Measurements from ENCODE around the gene RGL2. TPM values are rescaled to one million over a fixed set of nuclear protein-coding genes. Genes with fewer than 3 reads are reported as not detected.
A peak's percentile ranks its signal among the peaks of the same experiment; 100 is the strongest.

The RGL2 gene
- total and polyA plus RNA-seq, 10 of the 15 experiments (the other 5 are each of a cell fraction or from before 2014, with no cell fraction given): 0.84 to 21.2 (median 6.8) TPM

- TF ChIP-seq ATF2 (IDR thresholded peaks at IDR 0.05; ENCODE audit: low read length): no peak
- peak; percentile 68; the same call in 1 of the 2 replicates for TF ChIP-seq ZSCAN29 (IDR thresholded peaks at IDR 0.05)
- no peak for TF ChIP-seq NR2F1 (conservative IDR thresholded peaks at IDR 0.05)
- TF ChIP-seq POLR2A (IDR thresholded peaks at IDR 0.05; ENCODE audit: low read depth, low read length): peak; percentile 11; the same call in 1 of the 2 replicates
- TF ChIP-seq STAT1 (conservative IDR thresholded peaks at IDR 0.05): no peak; the same call in 1 of the 2 replicates
- TF ChIP-seq SMARCA5 (IDR thresholded peaks at IDR 0.05): no peak
- TF ChIP-seq MTA2 (IDR thresholded peaks at IDR 0.05; ENCODE audit: low read depth): no peak
- TF ChIP-seq ESRRA (IDR thresholded peaks at IDR 0.05; ENCODE audit: low read length): no peak
- no peak for TF ChIP-seq JUNB (IDR thresholded peaks at IDR 0.05)
- TF ChIP-seq ZNF24 (IDR thresholded peaks at IDR 0.05): no peak
- TF ChIP-seq CREB1 (IDR thresholded peaks at IDR 0.05; ENCODE audit: low read depth): no peak
- TF ChIP-seq ZNF274 (IDR thresholded peaks at IDR 0.05; ENCODE audit: insufficient read depth, insufficient read length): no peak
- 0 out of 2 replicates have a peak, but pooled peaks have one; percentile 50 for TF ChIP-seq ZBED1 (IDR thresholded peaks at IDR 0.05; ENCODE audit: borderline replicate concordance)
- TF ChIP-seq NR2C1 (IDR thresholded peaks at IDR 0.05): no peak
- no peak for TF ChIP-seq BCLAF1 (IDR thresholded peaks at IDR 0.05)
- no peak for TF ChIP-seq NFIC (IDR thresholded peaks at IDR 0.05; ENCODE audit: low read depth, low read length)
- no peak for TF ChIP-seq CEBPZ (IDR thresholded peaks at IDR 0.05; ENCODE audit: low read depth, low read length)
- peak; percentile 51; the same call in 1 of the 2 replicates for TF ChIP-seq LARP7 (IDR thresholded peaks at IDR 0.05)
- TF ChIP-seq ETV6 (conservative IDR thresholded peaks at IDR 0.05 in 1 of 2, IDR thresholded peaks at IDR 0.05 in 1 of 2; ENCODE audit: borderline replicate concordance in 1 of 2, low read depth in 1 of 2): no peak
- no peak for TF ChIP-seq HDAC6 (IDR thresholded peaks at IDR 0.05; ENCODE audit: unreplicated experiment)
- TF ChIP-seq CBX3 (IDR thresholded peaks at IDR 0.05; ENCODE audit: borderline replicate concordance, low read depth): no peak
- TF ChIP-seq POLR2AphosphoS5 (IDR thresholded peaks at IDR 0.05; ENCODE audit: low read length): peak; percentile 30; the same call in 1 of the 2 replicates
Observed at GRCh38 chr6:33272275-33273128, 26.2 kb downstream of the RGL2 start (continued).
